ENCODE results near the gene TPM2.

DNA sequence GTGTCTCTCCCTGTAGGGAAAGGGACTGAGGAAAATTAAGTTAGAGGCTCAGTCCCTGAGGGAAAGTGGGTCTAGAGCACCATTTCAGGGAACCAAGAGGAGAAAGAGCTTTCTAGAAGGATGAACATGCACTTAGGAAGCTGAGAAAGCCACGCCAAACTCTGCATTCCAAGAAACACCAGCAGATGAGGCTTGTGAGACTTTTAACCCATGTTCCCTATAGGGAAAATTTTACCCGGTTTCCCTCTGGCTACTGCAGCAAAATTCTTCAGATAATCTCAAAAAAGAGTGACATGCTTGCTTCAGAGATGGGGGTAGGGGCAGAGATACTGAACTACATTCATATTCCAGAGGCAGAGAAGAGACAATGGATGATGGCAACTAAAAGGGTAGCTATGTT lies 33.7 kb upstream of the TPM2 start:
- TF ChIP-seq, protein P1, sequence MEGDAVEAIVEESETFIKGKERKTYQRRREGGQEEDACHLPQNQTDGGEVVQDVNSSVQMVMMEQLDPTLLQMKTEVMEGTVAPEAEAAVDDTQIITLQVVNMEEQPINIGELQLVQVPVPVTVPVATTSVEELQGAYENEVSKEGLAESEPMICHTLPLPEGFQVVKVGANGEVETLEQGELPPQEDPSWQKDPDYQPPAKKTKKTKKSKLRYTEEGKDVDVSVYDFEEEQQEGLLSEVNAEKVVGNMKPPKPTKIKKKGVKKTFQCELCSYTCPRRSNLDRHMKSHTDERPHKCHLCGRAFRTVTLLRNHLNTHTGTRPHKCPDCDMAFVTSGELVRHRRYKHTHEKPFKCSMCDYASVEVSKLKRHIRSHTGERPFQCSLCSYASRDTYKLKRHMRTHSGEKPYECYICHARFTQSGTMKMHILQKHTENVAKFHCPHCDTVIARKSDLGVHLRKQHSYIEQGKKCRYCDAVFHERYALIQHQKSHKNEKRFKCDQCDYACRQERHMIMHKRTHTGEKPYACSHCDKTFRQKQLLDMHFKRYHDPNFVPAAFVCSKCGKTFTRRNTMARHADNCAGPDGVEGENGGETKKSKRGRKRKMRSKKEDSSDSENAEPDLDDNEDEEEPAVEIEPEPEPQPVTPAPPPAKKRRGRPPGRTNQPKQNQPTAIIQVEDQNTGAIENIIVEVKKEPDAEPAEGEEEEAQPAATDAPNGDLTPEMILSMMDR (conservative IDR thresholded peaks at IDR 0.05; ENCODE audit: low read depth, low read length), result no peak
- no peak for TF ChIP-seq EZH2 (IDR thresholded peaks at IDR 0.05; ENCODE audit: low read length, unreplicated experiment)
